Keratinocyte (primary cell): ENCODE measurements around the gene RBBP6. TPM values are rescaled to one million over a fixed set of nuclear protein-coding genes. Genes with fewer than 3 reads are reported as not detected.

Source experiments
- DNase-seq: peaks from one replicate; pipeline ENCODE4 v3.0.0-alpha.2; 2011; ENCODE audit warnings: low read depth, missing footprints, low spot score
- FAIRE-seq: peaks from 2 replicates; lab custom pipeline; 2011; peaks lifted over from hg19 to GRCh38; lab: Jason Lieb, UNC
- H2AFZ ChIP-seq: 2 replicates; pipeline ENCODE4 v1.6.0; 2012; ENCODE audit warnings: low read length, control low read depth, inconsistent platforms; ENCODE audit not compliant: control insufficient read depth
- H3K27ac ChIP-seq: 2 replicates; pipeline ENCODE4 v1.5.1; 2011; ENCODE audit warnings: low read length; ENCODE audit not compliant: control insufficient read depth, insufficient read depth
- H3K27me3 ChIP-seq: 3 replicates; pipeline ENCODE4 v1.6.0; 2011; ENCODE audit warnings: low read length; ENCODE audit not compliant: control insufficient read depth, insufficient read depth; ENCODE audit errors: extremely low read depth
- H3K36me3 ChIP-seq, 2 experiments: 2 replicates in 1 of 2; 3 replicates in 1 of 2; pipeline ENCODE4 v1.5.1; 2011; ENCODE audit warnings: low read length in 2 of 2, mild to moderate bottlenecking in 1 of 2; ENCODE audit not compliant: control insufficient read depth in 2 of 2, insufficient read depth in 2 of 2; ENCODE audit errors: extremely low read depth in 1 of 2
- H3K4me1 ChIP-seq: 3 replicates; pipeline ENCODE4 v1.5.1; 2011; ENCODE audit warnings: low read length; ENCODE audit not compliant: control insufficient read depth, insufficient read depth; ENCODE audit errors: extremely low read depth
- H3K4me2 ChIP-seq: 3 replicates; pipeline ENCODE4 v1.6.0; 2011; ENCODE audit warnings: low read depth, low read length; ENCODE audit not compliant: control insufficient read depth, insufficient read depth; ENCODE audit errors: extremely low read depth
- H3K4me3 ChIP-seq, 3 experiments: fragments of 200-600 bp in 1 of 3; sonication (generic) in 1 of 3; 2 replicates in 2 of 3; 3 replicates in 1 of 3; pipeline ENCODE4 v1.5.1; 2011 to 2016; ENCODE audit warnings: low read length in 3 of 3, mild to moderate bottlenecking in 3 of 3, control low read depth in 2 of 3, inconsistent platforms in 1 of 3, low read depth in 1 of 3, mixed read lengths in 1 of 3, mixed run types in 1 of 3, moderate library complexity in 1 of 3; ENCODE audit not compliant: control insufficient read depth in 2 of 3, insufficient read depth in 2 of 3; ENCODE audit errors: extremely low read depth in 1 of 3
- H3K79me2 ChIP-seq: 2 replicates; pipeline ENCODE4 v1.6.0; 2012; ENCODE audit warnings: low read length; ENCODE audit not compliant: control insufficient read depth, insufficient read depth
- H3K9ac ChIP-seq: 3 replicates; pipeline ENCODE4 v1.6.0; 2011; ENCODE audit warnings: low read length; ENCODE audit not compliant: control insufficient read depth, insufficient read depth; ENCODE audit errors: extremely low read depth
- H3K9me1 ChIP-seq: 3 replicates; pipeline ENCODE4 v1.6.0; 2011; ENCODE audit warnings: low read length; ENCODE audit not compliant: control insufficient read depth, insufficient read depth; ENCODE audit errors: extremely low read depth
- H3K9me3 ChIP-seq: 2 replicates; pipeline ENCODE4 v1.5.1; 2012; ENCODE audit warnings: low read depth, low read length; ENCODE audit not compliant: control insufficient read depth
- H4K20me1 ChIP-seq: 3 replicates; pipeline ENCODE4 v1.6.0; 2011; ENCODE audit warnings: low read length; ENCODE audit not compliant: control insufficient read depth, insufficient read depth; ENCODE audit errors: extremely low read depth
- CTCF ChIP-seq, 3 experiments: IDR thresholded peaks in 1 of 3; conservative IDR thresholded peaks in 1 of 3; optimal IDR thresholded peaks in 1 of 3; 2 replicates in 2 of 3; 3 replicates in 1 of 3; pipeline versions ENCODE3 to v1.5.1; 2011; ENCODE audit warnings: low read length in 3 of 3, mild to moderate bottlenecking in 3 of 3, moderate library complexity in 2 of 3, control low read depth in 1 of 3, inconsistent platforms in 1 of 3; ENCODE audit not compliant: insufficient read depth in 2 of 3; ENCODE audit errors: extremely low read depth in 1 of 3
- EZH2 ChIP-seq: IDR thresholded peaks from one replicate; pipeline ENCODE4 v1.6.1; 2012; ENCODE audit warnings: inconsistent platforms, mild to moderate bottlenecking, low read length, moderate library complexity
- dilution Hi-C: fragments of 300-500 bp; cut with MboI; formaldehyde crosslinking; loops from one replicate; pipeline ENCODE4 v1.7.0; 2020; ENCODE audit warnings: low sequenced_read_pairs; ENCODE audit not compliant: extremely low pct_ligation_motif_present
- polyA plus RNA-seq, 5 experiments: library from polyadenylated mRNA; depleted of rRNA in 3 of 5; stranded (reverse) in 3 of 5; stranded (forward) in 1 of 5; unstranded in 1 of 5; fragments of >200 nt; gene quantifications; 1 replicate in 1 of 5; 2 replicates in 3 of 5; 3 replicates in 1 of 5; pipeline versions ENCODE4 v1.2.1 to v1.2.3, GENCODE V29; 2011 to 2012; ENCODE audit warnings: missing spikeins in 2 of 5, low read depth in 1 of 5, low replicate concordance in 1 of 5

The RBBP6 gene
- polyA plus RNA-seq, 1 donor (not counting 4 experiments of a cell fraction or from before 2014, with no cell fraction given), result 32.1 TPM

DNA sequence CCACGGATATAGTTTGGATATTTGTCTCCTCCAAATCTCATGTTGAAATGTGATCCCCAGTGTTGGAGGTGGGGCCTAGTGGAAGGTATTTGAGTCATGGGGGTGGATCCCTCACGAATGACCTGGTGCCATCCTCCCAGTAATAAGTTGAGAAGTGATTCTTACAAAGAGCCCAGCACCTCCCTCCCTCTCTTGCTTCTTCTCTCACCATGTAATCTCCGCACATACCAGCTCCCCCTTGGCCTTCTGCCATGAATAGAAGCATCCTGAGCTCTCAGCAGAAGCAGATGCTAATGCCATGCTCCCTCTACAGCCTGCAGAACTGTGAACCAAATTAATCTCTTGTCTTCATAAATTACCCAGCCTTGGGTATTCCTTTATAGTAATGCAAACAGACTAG, 41.9 kb upstream of the RBBP6 start:
- H3K36me3 ChIP-seq, result no peaks in the 10 kb centered on the region
- no peak overlapping the region for H3K4me3 ChIP-seq
- H3K79me2 ChIP-seq, result no peaks in the 10 kb centered on the region
- dilution Hi-C loops, result loop anchor here (25.0 kb wide), 1 partner anchor 435 kb away; no protein-coding TSS in a partner anchor
- H3K4me2 ChIP-seq, result no peak overlapping the region
- FAIRE-seq (no peak), DNase-seq (no peak)
- no peaks in the 10 kb centered on the region for H3K9me1 ChIP-seq
- H4K20me1 ChIP-seq, result no peaks in the 10 kb centered on the region
- H3K27me3 ChIP-seq, result no peaks in the 10 kb centered on the region
- H2AFZ ChIP-seq, result no peak overlapping the region
- H3K9me3 ChIP-seq, result no peaks in the 10 kb centered on the region
- peaks cover 2% of the 10 kb centered on the region for H3K4me1 ChIP-seq
- TF ChIP-seq EZH2 (no peak), CTCF (optimal IDR thresholded peaks at IDR 0.05 in 1 of 3, IDR thresholded peaks at IDR 0.05 in 1 of 3, conservative IDR thresholded peaks at IDR 0.05 in 1 of 3; ENCODE audit: extremely low read depth in 1 of 3, insufficient read depth in 2 of 3, low read length in 3 of 3) (no peak)
- no peak overlapping the region for H3K27ac ChIP-seq
- H3K9ac ChIP-seq, result no peak overlapping the region

GRCh38 chr16:24499193-24499814, 40.1 kb upstream of the RBBP6 start:
- no peaks in the 10 kb centered on the region for H3K9me1 ChIP-seq
- no peaks in the 10 kb centered on the region for H3K79me2 ChIP-seq
- H3K9me3 ChIP-seq, result no peaks in the 10 kb centered on the region
- TF ChIP-seq EZH2 (no peak), CTCF (optimal IDR thresholded peaks at IDR 0.05 in 1 of 3, IDR thresholded peaks at IDR 0.05 in 1 of 3, conservative IDR thresholded peaks at IDR 0.05 in 1 of 3; ENCODE audit: extremely low read depth in 1 of 3, insufficient read depth in 2 of 3, low read length in 3 of 3) (peak; percentile 48 to 76 (median 75))
- no peak for FAIRE-seq
- H2AFZ ChIP-seq, result no peak overlapping the region
- H3K9ac ChIP-seq, result no peak overlapping the region
- H3K27ac ChIP-seq, result no peak overlapping the region
- no peaks in the 10 kb centered on the region for H3K27me3 ChIP-seq
- DNase-seq, result no peak
- no peak overlapping the region for H3K4me3 ChIP-seq
- H3K36me3 ChIP-seq, result no peaks in the 10 kb centered on the region
- no peaks in the 10 kb centered on the region for H3K4me1 ChIP-seq
- H3K4me2 ChIP-seq, result no peak overlapping the region
- no peaks in the 10 kb centered on the region for H4K20me1 ChIP-seq
- dilution Hi-C loops, result loop anchor here (25.0 kb wide), 1 partner anchor 437 kb away; no protein-coding TSS in a partner anchor
